AML-193 (cell line): ENCODE measurements around the gene ATP2A2.
"Not testable (repeated sequence)": the region's sequence is repeated elsewhere in the genome, so short reads cannot be mapped to it uniquely, and the experiment has no call there.

Experiments used
- DNase-seq, 2 experiments: peaks; one replicate each; lab custom pipeline; 2025; lab: John Stamatoyannopoulos, UW

The ATP2A2 gene

DNA sequence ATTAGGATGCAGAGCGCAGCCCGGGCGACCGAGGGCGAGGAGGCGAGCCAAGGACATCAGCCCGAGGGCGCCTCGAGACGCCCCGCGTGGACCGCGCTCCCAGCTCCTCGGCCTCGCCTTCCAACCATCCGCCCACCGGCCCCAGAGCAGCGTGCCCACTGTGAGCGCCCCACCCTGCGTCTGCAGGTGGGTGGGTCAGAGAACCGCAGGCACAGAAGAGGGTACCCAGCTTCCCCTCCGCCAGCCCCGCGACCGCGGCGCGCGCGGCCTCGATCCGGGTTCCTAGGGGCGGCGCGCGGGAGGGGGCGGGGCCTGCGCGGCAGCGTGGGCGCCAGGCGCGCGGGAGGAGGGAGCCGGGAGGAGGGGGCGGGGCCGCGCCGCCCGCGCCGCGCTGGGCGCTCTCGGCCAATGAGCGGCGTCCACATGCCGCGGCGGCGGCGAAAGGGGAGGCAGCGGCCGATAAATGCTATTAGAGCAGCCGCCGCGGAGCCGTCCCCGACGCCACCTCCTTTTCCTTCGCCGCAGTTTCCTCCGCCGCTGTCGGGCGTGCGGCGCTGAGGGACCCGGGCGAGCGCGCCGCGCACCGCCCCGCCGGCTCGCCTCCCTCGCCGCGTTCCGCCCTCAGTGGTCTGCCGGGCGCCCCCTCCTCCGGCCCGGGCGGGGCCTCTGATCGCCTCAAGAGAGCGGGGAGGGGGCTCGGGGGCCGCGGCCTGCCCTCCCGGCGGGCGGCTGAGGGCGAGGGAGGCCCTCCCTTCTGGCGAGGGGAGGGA, at the start of gene ATP2A2:
Gene ATP2A2, plus strand, starts transcription at position 469 of the 770 bp plus-strand sequence. CDS start 543 bp downstream, outside the sequence.
- peak; percentile 81 to 83 for DNase-seq

- no peak for DNase-seq
Observed at GRCh38 chr12:110233212-110233903, 47.7 kb upstream of the ATP2A2 start.

DNA sequence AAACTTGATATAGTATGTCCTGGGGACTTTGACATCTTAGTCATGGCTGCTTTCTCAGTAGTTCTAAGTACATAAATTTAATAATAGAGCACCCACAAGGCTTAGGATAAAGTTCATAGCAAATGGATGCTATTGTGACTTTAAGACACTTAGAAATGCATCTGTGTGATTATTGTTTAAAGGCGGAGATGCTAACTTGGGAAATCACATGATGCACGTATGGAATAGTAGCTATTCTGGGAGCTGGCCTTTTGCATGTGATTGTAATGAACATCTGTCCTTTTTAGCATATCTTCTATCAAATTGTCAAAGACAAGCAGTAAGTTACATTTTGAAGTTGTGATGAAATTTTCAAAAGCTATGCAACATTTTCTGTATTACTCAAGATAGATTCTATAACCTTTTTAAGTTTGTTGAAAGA, 46.7 kb upstream of the ATP2A2 start:
- peak; percentile 94 to 95 for DNase-seq

DNA sequence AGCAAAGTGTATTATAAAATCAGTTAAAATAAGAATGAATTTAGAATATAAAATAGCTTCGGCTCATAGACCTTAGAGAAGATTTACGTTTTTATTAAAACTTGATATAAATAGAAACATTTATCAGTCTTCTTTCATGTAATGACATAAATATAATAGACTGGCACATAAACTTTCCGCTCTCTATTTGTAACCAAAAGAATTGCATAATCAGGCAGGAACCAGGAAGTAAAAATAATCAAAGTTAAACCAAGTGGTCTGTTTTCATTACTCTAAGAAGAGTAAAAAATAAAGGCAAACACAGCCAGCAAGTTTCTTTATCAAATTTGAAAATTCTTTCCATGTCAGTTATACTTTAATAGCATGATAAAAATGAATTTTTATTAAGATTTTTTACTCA, 46.3 kb upstream of the ATP2A2 start:
- peak; percentile 94 to 95 for DNase-seq

GRCh38 chr12:110235383-110235782, 45.7 kb upstream of the ATP2A2 start:
- DNase-seq = no peak

DNA sequence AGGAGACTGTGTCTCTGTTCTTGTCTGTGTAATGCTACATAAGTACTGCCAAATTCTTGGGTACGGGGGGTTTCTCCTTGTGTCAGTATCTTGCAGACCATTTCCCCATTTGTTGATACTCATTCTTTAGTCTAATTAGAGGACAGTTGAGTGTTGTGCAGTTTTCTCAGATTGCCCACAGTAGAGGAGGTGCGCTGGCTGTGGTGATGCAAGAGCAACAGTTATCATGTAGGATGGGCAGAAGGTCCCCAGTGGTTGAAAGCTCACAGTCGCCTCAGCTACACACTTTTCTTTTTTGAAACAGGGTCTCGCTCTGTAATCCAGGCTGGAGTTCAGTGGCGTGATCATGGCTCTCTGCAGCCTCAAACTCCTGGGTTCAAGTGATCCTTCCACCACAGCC, 37.8 kb upstream of the ATP2A2 start:
- DNase-seq = no peak

GRCh38 chr12:110244372-110244771, 36.7 kb upstream of the ATP2A2 start:
- DNase-seq = no peak

DNA sequence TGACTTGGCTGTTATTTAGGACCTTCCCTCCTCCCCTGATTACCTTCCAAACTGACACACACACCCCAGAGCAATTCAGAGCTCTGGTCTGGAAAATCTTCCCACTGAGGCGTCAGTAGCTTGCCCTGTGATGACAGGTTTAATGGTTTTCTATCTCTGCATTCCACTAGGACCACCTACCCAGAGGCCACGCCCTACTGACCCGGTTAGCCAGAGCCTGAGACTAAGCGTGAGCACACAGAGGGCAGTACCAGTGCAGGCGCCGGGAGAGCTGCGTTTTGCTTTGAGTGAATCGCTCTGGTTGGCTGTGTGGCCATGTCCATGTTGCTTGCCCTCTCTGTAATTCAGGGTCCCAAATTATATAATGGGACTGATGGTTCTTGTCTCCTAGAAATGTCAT, 36.2 kb upstream of the ATP2A2 start:
- no peak for DNase-seq

DNA sequence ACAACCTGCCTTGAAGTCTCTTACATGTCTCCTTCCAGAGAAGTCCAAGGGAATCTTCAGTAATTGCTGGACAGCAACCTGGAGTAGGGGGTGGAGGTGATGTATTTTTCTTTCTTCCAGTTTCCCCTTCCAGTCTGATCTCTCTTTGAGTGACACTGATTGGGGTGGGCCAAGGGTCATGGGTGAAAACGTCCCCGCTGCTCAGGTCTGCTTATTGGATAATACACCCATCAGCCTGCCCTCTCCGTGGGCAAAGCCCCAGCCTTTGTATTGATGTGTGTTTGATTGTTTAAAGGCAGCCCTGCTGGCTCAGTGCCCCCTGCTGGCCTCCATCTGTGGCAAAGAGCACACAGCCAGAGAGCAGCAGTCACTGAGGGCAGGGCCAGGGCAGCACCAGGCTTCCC, 35.7 kb upstream of the ATP2A2 start:
- DNase-seq = peak; percentile 32 to 42

GRCh38 chr12:110246636-110247339, 34.3 kb upstream of the ATP2A2 start:
- DNase-seq = no peak

DNA sequence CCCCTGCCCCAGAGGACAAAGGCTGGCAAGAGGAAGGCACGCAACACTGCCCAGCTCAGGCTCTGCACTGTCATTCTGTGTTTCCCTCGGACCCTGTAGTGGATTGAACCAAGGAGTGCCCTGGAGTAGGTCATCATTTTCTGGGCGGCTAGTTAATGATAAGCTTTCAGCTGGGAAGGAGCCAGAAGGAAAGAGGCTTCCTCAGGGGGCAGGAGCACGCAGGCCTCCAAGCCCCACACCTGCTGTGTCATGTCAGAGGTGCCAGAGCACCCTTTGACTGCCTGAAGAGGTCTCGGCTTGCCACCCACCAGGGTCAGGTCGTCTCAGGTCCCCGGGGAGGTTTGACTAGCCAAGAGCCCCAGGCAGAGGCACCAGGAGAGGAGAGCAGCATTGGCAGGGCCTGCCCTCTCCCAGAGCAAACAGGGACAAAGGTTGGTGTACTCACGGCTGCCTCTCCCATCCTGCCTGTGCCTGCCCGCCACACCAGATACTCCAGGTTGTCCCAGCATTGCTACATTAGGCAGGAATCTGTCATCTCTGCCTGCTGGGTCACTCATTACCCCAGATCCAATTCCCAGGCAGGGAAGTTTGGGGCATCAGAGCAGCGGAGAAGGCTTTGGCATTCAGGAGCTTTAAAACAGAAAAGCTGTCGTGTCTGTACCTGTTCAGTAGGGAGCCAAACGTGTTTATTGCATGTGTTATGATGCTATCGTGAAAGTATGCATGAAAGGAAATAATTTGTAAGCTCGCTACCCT, 33.5 kb upstream of the ATP2A2 start:
- DNase-seq = no peak

DNA sequence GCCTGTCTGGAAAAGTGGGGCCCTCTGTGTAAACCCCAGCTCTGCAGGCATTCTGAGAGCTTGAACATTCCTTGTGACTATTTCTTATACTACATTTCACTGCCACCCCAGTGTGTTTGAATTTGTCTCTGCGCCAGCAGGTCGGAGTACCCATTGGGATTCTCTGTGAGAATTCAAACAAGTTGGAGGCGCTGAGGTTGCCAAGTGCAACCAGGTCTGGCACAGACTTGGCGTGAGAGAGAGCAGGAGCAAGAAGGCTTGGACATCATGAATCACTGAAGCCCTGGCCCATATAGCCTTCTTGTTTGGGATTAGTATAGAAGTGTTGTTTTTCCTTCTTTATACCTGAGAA, 33.0 kb upstream of the ATP2A2 start:
- no peak for DNase-seq

DNA sequence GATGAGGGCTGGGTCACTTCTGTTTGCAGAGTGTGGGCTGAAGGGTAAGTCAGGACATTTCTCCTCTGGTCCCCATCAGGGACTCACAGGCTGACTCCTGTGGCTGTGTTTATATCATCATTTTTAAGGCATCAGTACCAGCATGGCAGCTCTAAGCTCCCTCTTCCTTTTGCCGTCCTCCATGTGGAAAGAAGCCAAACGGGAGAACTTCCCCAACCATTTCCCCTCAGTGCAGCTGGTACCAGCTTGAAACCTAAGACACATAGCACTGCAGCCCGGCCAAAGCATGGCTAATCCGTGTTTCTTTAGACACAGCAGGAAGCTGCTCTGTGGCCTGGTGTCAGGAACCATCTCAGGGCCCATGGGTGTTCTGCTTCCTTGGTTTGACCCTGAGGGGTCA, 31.9 kb upstream of the ATP2A2 start:
- no peak for DNase-seq

GRCh38 chr12:110249716-110250225, 31.3 kb upstream of the ATP2A2 start:
- no peak for DNase-seq

DNA sequence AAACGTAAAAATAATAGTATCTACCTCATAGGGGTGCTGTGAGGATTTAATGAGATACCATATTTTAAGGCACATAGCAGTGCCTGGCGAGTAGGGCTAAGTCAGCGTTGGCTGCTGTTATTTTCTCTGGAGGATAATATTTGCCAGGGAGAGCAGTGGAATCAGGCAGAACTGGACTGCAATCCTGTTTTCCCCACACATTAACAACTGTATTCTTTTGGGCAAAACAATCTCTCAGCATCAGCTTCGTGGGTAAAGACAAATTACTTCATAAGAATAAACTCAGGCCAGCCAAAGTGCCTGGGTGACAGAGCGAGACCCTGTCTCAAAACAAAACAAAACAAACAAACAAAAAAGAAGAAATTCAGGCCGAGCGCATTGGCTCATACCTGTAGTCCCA, 29.7 kb upstream of the ATP2A2 start:
- no peak for DNase-seq

DNA sequence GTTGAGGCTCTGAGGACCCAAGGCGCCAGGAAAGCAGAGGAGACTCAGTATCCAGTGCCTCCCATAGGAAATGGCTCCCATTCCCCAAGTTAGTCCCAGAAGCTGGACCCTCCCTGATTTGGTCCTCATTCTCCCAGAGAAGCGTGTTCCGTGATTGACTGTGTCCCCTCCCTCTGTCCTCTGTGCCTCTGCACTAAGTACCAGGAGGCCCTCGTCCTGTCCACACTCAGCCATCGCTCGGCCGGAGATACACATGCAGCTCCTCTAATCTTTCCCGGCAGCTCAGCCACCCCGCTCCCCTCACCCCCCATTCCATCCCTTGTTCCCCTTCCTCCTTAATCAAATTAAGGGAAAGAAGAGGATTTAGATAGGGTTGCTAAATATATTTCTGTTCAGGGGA, 28.3 kb upstream of the ATP2A2 start:
- no peak for DNase-seq

DNA sequence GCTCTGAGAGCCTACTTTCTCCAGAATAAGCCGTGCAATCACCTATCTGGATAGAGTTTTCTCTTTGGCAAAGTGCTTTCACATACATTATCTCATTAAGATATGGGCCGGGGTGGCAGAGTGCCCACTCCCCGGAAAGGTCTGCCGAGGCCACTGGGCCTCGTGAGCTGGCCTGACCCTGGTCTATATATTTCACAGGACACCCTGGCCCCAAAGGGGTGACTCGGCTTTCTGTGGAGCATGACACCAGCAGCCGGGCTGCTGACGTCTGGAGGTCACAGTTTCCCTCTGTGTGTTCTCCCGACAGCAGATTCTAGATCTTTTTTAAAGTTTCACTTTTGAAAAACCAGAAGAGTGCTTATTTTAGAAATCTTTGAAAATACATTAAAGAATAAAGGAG, 27.9 kb upstream of the ATP2A2 start:
- DNase-seq = no peak

DNA sequence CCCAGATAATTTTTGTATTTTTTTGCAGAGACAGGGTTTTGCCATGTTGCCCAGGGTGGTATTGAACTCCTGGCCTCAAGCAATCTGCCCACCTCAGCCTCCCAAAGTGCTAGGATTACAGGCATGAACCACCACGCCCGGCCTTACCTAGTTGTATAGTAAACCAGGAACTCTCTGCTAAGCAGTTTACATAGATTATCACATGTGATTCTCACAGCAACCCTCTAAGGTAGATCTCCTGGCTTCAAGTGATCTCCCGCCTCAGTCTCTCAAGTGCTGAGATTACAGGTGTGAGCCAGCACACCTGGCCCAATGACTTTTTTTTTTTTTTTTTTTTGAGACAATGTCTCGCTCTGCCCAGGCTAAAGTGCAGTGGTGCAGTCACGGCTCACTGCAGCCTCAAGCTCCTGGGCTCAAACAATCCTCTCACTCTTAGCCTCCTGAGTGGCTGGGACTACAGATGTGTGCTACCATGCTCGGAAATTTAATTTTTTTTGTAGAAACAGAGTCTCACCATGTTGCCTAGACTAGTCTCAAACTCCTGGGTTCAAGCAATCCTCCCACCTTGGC, 26.0 kb upstream of the ATP2A2 start:
- DNase-seq = no peak

GRCh38 chr12:110255890-110256456, 25.1 kb upstream of the ATP2A2 start:
- not testable (repeated sequence) for DNase-seq

DNA sequence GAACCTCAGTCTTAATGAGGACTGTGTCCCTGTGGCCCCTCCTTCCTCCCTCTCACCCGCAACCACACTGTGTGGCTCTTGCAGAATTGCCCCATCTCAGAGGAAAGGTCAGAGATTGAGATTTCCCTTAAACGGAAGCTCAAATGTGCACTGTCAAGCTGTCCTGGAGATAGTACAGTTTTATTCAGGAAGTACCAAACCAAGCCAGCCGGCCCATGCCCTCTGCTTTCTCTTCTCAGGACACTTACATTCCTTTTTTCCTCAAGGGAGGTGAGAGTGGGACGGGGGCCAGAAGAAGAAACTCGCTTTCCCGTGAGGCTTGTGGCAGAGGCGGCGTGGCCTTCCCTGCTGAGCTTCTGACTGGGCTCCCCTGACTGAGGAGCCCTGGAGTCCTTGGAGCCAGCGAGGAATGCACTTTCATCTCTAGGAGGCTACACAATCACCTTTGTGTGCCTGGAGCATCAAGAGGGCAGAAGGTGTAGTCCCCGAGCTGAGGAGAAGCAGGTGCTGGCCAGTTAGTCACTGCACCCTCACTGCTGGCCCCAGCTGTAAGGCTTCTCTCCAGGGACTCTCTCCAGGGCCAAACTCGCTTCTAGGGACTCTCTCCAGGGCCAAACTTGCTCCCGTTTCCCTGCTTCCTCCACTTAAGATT, 24.1 kb upstream of the ATP2A2 start:
- peak; percentile 84 to 89 for DNase-seq

DNA sequence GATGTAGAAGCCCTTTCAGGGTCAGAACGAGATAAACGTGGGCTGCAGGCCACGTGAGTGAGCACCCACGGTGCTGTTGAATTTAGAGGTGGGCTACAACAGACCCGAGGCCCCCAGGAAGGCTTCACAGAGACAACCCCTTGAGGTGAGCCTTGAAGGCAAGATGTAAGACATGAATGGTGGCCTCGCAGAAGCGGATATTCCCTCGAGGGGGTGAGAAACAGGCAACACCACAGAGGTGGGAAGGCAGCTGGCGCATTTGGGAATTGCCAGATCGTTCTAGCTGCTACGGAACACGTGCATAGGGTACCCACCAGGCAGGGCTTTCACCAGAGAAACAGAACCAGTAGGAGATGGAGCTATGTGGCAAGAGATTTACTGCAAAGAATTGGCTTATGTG, 22.6 kb upstream of the ATP2A2 start:
- no peak for DNase-seq
